T1000 (cell line): Measurements from ENCODE around the gene RNF213.

ENCODE experiments used
- DNase-seq: peaks from one replicate; lab custom pipeline; 2025; ENCODE audit warnings: mixed read lengths; lab: John Stamatoyannopoulos, UW

The RNF213 gene

GRCh38 chr17:80372922-80373570 lies 112.4 kb downstream of the RNF213 start:
- DNase-seq: no peak

- DNase-seq: no peak
Measured at GRCh38 chr17:80374039-80374731, 113.5 kb downstream of the RNF213 start.

- no peak for DNase-seq
Measured at GRCh38 chr17:80374732-80375585, 114.3 kb downstream of the RNF213 start.

GRCh38 chr17:80376531-80376930 lies 115.9 kb downstream of the RNF213 start:
- no peak for DNase-seq

GRCh38 chr17:80377798-80378197 lies 117.1 kb downstream of the RNF213 start:
- DNase-seq: no peak

GRCh38 chr17:80379348-80379747 lies 118.7 kb downstream of the RNF213 start:
- DNase-seq: no peak

- DNase-seq: no peak
Measured at GRCh38 chr17:80380068-80380467, 119.4 kb downstream of the RNF213 start.

- DNase-seq: no peak
Measured at GRCh38 chr17:80380555-80381002, 119.9 kb downstream of the RNF213 start.

- no peak for DNase-seq
Measured at GRCh38 chr17:80381416-80381923, 120.8 kb downstream of the RNF213 start.

GRCh38 chr17:80382446-80382845 lies 121.8 kb downstream of the RNF213 start:
- DNase-seq: no peak

GRCh38 chr17:80382956-80383355 lies 122.3 kb downstream of the RNF213 start:
- DNase-seq: no peak

- DNase-seq: no peak
Measured at GRCh38 chr17:80384078-80384960, 123.7 kb downstream of the RNF213 start.

GRCh38 chr17:80385046-80385445 lies 124.4 kb downstream of the RNF213 start:
- DNase-seq: no peak

GRCh38 chr17:80386341-80386740 lies 125.7 kb downstream of the RNF213 start:
- DNase-seq: no peak

- DNase-seq: no peak
Measured at GRCh38 chr17:80387071-80387470, 126.4 kb downstream of the RNF213 start.

- DNase-seq: no peak
Measured at GRCh38 chr17:80388175-80388574, 127.5 kb downstream of the RNF213 start.

- DNase-seq: no peak
Measured at GRCh38 chr17:80388601-80389000, 127.9 kb downstream of the RNF213 start.

- no peak for DNase-seq
Measured at GRCh38 chr17:80389011-80389995, 128.7 kb downstream of the RNF213 start.

GRCh38 chr17:80393241-80393890 lies 132.7 kb downstream of the RNF213 start:
- DNase-seq: no peak

GRCh38 chr17:80393961-80394360 lies 133.3 kb downstream of the RNF213 start:
- no peak for DNase-seq
